ENCODE results near the gene EFNA5.

EFNA5 gene

DNA sequence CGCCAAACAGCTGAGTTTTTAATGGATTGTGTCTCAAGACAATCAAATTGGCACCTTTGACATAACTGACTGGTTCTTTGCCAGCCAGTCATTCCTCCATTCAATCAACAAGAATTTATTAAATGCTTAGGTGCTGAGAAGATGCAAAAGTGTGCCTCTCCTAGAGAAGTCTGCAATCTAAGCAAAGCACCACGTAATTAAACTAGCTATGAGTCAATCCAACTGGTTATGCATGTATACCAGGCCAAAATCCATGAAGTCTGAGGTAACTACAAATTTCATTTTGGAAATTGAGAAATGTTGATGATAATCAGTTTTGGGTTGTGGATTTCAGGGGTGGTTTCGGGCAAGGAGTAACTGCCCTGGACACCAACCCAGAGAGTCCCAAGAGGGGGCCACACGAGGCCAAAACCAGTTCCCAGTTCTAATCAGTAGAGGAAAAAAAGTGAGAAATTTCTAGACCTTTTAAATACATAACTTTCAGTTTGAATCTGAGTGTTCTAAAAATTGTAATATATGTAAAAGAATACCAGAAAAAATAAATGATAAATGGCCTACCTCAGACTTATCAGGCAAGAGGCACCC is 92.6 kb downstream of the EFNA5 start:
- H3K4me3 ChIP-seq (ENCODE audit: low read depth, low read length), result no peak overlapping the region
- no peak for DNase-seq (ENCODE audit: low read depth, low spot score)
- TF ChIP-seq, protein P1, sequence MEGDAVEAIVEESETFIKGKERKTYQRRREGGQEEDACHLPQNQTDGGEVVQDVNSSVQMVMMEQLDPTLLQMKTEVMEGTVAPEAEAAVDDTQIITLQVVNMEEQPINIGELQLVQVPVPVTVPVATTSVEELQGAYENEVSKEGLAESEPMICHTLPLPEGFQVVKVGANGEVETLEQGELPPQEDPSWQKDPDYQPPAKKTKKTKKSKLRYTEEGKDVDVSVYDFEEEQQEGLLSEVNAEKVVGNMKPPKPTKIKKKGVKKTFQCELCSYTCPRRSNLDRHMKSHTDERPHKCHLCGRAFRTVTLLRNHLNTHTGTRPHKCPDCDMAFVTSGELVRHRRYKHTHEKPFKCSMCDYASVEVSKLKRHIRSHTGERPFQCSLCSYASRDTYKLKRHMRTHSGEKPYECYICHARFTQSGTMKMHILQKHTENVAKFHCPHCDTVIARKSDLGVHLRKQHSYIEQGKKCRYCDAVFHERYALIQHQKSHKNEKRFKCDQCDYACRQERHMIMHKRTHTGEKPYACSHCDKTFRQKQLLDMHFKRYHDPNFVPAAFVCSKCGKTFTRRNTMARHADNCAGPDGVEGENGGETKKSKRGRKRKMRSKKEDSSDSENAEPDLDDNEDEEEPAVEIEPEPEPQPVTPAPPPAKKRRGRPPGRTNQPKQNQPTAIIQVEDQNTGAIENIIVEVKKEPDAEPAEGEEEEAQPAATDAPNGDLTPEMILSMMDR (IDR thresholded peaks at IDR 0.05; ENCODE audit: low read depth, low read length), result no peak
- in situ Hi-C loops (cut with HindIII; ENCODE audit: low sequenced_read_pairs), result no loop called here

GRCh38 chr5:107577394-107577950 is 93.3 kb downstream of the EFNA5 start:
- no peak for DNase-seq (ENCODE audit: low read depth, low spot score)
- no peak overlapping the region for H3K4me3 ChIP-seq (ENCODE audit: low read depth, low read length)
- TF ChIP-seq, protein P1 (IDR thresholded peaks at IDR 0.05; ENCODE audit: low read depth, low read length), result no peak
- in situ Hi-C loops (cut with HindIII; ENCODE audit: low sequenced_read_pairs), result no loop called here

GRCh38 chr5:107576736-107577393 is 93.9 kb downstream of the EFNA5 start:
- no peak for DNase-seq (ENCODE audit: low read depth, low spot score)
- in situ Hi-C loops (cut with HindIII; ENCODE audit: low sequenced_read_pairs), result no loop called here
- TF ChIP-seq, protein P1 (IDR thresholded peaks at IDR 0.05; ENCODE audit: low read depth, low read length), result no peak
- H3K4me3 ChIP-seq (ENCODE audit: low read depth, low read length), result no peak overlapping the region

DNA sequence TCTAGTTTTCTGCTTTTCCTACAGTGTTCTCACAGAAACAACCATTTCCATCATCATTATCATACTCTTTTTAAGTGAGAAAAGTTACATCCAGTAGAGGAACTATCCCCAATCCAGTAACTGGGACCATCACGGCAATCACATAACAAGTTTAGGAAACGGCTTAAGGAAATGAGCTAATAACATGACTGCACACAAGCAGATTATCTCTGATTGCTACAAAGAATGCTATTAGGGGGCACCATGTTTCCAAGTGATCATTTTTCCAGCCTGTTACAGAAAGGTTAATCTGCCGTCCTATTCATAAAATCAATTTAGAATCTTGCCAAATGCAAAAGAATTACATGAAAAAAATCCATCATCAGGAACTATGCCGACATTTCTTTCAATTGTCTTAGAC is 94.6 kb downstream of the EFNA5 start:
- TF ChIP-seq, protein P1 (IDR thresholded peaks at IDR 0.05; ENCODE audit: low read depth, low read length), result no peak
- in situ Hi-C loops (cut with HindIII; ENCODE audit: low sequenced_read_pairs), result no loop called here
- DNase-seq (ENCODE audit: low read depth, low spot score), result no peak
- no peak overlapping the region for H3K4me3 ChIP-seq (ENCODE audit: low read depth, low read length)

DNA sequence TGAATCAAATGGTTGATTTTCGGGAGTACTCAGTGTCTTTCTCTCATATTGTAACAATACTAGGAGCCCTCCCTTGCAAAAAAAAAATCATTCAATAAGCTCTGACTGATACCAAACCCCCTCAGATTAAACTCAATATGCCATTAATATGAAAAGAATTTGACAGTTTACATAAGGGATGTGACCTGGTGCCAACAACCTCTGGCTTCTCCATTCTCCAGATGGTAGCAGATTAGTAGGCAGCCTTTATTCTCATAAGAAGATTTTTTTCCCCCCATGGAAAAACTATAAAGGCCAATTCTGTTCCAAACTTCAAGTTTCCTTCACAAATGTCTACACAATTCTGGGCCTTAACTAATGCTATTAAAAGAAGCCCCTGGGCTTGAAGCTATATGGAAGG is 96.5 kb downstream of the EFNA5 start:
- TF ChIP-seq, protein P1 (IDR thresholded peaks at IDR 0.05; ENCODE audit: low read depth, low read length), result no peak
- no peak for DNase-seq (ENCODE audit: low read depth, low spot score)
- no peak overlapping the region for H3K4me3 ChIP-seq (ENCODE audit: low read depth, low read length)
- in situ Hi-C loops (cut with HindIII; ENCODE audit: low sequenced_read_pairs), result no loop called here

GRCh38 chr5:107572715-107573368 is 97.9 kb downstream of the EFNA5 start:
- in situ Hi-C loops (cut with HindIII; ENCODE audit: low sequenced_read_pairs), result no loop called here
- H3K4me3 ChIP-seq (ENCODE audit: low read depth, low read length), result no peak overlapping the region
- DNase-seq (ENCODE audit: low read depth, low spot score), result no peak
- TF ChIP-seq, protein P1 (IDR thresholded peaks at IDR 0.05; ENCODE audit: low read depth, low read length), result no peak
